Sigmoid colon (tissue), 4 donors: ENCODE results near the gene STIM2.

Experiments used
- EP300 ChIP-seq, 4 donors: sonication (generic); formaldehyde crosslinking; IDR thresholded peaks; one replicate each; pipeline ENCODE4 v1.6.1; 2017; ENCODE audit warnings: antibody characterized with exemption in 4 of 4
- POLR2A ChIP-seq, 2 donors: fragments of 450-650 bp; IDR thresholded peaks; one replicate each; pipeline ENCODE4 v1.6.1; 2016; ENCODE audit warnings: antibody characterized with exemption in 2 of 2, mild to moderate bottlenecking in 2 of 2, moderate library complexity in 2 of 2
- POLR2AphosphoS5 ChIP-seq, 4 donors: sonication (generic); formaldehyde crosslinking; IDR thresholded peaks; one replicate each; pipeline ENCODE4 v1.6.1; 2017; ENCODE audit warnings: antibody characterized with exemption in 4 of 4
- TF ChIP-seq, protein P1 (sequence below), 4 experiments: fragments of 450-650 bp in 3 of 4; fragments of 200-600 bp in 1 of 4; IDR thresholded peaks; one replicate each; pipeline ENCODE4 v1.5.1; 2016 to 2019; ENCODE audit warnings: antibody characterized with exemption in 4 of 4, mild to moderate bottlenecking in 3 of 4, moderate library complexity in 2 of 4

DNA sequence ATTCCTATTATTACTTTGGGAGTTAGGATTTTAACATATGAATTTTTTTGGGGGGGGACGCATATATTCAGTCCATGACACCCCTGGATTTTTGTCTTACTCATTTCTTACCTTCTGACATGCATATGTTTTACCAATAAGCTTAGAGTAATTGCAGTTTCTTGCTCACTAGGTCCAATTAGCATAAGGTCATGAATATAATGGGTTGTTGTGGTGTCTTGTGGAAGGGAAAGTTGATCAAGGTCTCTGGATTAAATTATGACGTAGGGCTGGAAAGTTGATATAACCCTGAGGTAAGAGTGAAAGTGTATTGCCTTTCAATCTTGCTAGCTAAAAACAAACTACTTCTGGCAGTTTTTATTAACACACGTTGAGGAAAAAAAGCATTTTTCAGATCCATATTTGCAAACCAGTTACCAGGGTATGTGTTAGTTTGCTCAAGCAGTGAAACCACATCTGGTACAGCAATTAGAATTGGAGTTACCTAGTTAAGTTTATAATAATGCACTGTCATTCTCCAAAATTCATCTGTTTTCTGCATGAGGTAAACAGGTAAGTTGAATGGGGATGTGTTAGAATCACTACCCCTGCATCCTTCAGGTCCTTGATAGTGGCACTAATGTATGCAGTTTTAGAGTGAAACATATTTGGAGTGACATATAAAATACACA is 32.0 kb downstream of the STIM2 start:
- TF ChIP-seq, protein P1, sequence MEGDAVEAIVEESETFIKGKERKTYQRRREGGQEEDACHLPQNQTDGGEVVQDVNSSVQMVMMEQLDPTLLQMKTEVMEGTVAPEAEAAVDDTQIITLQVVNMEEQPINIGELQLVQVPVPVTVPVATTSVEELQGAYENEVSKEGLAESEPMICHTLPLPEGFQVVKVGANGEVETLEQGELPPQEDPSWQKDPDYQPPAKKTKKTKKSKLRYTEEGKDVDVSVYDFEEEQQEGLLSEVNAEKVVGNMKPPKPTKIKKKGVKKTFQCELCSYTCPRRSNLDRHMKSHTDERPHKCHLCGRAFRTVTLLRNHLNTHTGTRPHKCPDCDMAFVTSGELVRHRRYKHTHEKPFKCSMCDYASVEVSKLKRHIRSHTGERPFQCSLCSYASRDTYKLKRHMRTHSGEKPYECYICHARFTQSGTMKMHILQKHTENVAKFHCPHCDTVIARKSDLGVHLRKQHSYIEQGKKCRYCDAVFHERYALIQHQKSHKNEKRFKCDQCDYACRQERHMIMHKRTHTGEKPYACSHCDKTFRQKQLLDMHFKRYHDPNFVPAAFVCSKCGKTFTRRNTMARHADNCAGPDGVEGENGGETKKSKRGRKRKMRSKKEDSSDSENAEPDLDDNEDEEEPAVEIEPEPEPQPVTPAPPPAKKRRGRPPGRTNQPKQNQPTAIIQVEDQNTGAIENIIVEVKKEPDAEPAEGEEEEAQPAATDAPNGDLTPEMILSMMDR (IDR thresholded peaks at IDR 0.05): no peak
- TF ChIP-seq POLR2A (IDR thresholded peaks at IDR 0.05) (no peak), POLR2AphosphoS5 (IDR thresholded peaks at IDR 0.05) (no peak), EP300 (IDR thresholded peaks at IDR 0.05) (no peak)
